GM21526 (cell line): ENCODE measurements around the gene PRR23A.
"Not testable (repeated sequence)": the region's sequence is repeated elsewhere in the genome, so short reads cannot be mapped to it uniquely, and the experiment has no call there.

Experiments
- ATAC-seq: cut with Tn5 transposase; IDR thresholded peaks from one replicate; pipeline ENCODE4 v1.9.1; 2021; ENCODE audit warnings: moderate library complexity; ENCODE audit not compliant: unreplicated experiment, low FRiP score

PRR23A gene

DNA sequence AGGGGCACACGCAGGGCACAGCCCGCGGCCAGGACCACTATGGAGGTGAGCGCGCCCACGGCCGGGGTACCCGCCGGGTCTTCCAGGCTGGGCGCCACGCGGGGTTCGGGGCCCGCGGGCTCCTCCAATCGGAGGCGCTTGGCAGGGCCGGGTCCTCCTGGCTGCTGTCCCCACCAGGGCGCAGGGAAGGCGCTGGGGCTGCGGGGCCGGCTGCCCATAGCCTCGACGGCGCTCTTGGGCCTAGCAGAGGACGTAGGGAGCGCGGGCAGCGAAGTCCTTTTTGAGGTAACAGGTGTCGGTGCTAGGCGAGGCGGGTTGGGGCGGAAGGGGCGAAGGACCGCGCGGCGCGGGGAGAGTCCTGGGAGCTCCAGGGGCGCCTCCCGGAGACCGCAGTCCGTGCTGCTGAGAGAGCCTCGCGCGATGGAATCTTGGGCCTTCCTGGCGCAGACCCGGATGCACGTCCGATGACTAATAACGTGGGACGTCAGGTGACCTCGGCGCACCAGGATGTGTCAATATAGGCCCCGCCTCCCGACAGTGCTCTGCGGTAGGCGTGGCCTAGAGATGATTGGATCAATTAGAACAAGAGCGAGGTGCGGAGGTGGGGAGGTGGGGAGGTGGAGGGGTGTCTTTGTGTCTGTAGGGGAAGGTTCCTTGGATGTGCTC lies at the start of gene PRR23A:
PRR23A (minus strand) TSS at position 218 of the 666 bp plus-strand sequence; CDS start at position 218, 0 bp downstream.
- ATAC-seq, result no peak

DNA sequence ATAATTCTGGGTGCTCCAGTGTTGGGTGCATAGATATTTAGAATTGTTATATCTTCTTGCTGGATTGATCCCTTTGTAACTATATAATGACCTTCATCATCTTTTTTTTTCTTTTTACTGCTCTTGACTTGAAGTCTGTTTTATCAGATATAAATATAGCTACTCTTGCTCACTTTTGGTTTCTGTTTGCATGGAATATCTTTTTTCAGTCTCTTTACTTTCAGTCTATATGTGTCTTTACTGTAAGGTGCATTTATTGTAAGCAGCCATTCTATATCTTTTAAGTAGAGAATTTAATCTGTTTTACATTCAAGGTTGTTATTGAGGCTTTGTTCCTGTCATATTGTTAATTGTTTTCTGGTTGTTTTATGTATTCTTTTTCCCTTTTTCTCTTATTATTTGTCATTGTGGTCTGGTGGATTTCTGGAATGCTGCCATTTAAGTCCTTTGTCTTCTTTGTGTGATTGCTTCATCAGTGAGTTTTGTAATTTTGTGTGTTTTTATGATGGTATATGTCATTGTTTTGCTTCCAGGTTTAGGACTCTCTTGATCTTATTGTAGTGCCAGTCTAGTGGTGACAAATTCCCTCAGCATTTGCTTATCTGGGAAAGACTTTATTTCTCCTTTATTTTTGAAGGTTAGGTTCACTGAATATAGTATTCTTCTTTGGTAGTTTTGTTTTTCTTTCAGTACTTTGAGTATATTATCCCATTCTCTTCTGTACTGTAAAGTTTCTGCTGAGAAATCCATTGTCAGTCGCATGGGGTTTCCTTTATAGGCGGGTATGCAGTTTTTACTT lies 46.9 kb upstream of the PRR23A start:
- no peak for ATAC-seq

DNA sequence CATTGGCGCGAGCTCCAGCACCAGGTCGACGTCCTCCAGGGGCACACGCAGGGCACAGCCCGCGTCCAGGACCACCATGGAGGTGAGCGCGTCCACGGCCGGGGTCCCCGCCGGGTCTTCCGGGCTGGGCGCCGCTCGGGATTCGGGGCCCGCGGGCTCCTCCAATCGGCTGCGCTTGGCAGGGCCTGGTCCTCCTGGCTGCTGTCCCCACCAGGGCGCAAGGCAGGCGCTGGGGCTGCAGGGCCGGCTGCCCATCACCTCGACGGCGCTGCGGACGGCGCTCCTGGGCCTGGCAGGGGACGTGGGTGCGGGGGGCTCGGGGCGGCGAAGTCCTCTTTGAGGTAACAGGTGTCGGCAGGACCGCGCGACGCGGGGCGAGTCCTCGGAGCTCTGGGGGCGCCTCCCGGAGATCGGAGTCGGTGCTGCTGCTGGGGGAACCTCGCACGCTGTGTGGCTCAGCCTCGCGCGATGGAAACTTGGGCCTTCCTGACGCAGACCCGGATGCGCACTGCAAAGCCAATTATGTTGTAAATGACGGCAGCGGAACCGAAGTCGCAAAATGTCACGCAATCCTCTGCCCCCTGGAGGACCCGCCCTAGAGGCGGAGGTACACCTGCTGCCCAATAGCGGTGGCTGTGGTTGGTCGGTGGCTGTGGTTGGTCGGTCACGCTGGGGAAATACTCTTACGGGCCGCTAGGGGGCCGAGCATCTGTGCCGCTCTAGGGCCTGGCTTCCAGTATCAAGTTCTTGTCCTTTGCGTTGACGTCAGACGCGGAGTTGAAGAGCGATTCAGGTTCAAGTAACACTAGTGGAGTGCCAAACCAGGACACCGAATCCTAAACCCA lies 38.5 kb upstream of the PRR23A start, which contains the start of gene PRR23C:
PRR23C (minus strand) TSS at position 527 of the 845 bp plus-strand sequence; CDS start at position 255, 272 bp downstream.
- ATAC-seq, result no peak

DNA sequence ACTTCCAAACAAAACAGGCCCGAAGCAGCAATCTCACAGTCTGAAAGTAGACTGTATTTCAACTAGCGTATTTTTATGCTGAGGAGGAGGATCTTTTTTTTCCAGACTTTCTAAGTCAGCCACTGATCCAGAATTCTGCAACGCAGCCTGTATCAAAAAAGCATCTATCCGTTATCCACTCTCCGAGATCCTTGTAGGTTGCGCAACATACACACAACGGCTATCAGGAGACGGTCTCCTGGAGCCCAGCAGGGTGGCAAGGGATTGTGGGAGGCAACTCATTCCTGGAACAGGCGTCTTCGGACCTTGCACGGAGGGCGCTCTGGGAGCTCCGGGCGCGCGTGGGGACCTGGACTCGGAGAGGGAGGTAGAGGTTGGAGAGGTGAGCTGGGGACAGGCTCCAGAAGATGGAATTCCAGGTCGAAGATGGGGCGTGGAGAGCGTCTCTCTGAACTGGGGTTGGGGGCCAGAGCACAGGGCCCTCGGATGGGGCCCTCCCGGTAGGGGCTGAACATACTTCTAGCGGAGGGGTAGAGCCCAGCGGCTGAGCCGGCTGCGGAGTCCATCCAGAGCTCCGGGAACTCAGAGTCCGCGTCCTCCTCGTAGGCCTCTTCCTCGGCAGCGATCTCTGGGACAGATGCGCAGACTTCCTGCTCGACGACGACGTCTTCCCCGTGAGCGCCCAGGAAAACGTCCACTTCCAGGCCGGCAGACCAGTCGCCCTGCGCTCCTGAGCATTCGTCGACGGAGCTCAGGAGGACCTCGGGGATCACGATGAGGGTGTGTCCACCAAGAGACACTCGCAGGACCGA lies 37.7 kb upstream of the PRR23A start:
- ATAC-seq, result no peak

DNA sequence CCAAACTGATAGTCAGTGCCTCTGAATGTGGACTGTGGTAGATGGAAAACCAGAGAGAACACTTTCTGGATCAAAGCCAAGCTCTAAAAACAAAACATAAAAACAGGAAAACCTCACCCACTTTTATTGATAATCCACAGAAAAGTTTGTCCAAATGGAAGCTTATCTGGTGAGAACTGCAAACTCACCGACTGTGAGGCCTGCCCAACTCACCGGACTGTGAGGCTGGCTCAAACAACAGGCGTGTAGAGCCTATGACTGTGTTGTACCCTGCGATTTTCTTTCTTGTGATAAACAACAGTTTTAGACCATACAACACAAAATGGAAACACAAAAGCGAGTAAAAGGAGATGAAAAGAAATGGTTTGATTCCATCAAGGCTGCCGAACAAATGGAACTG lies 31.4 kb upstream of the PRR23A start:
- no peak for ATAC-seq

DNA sequence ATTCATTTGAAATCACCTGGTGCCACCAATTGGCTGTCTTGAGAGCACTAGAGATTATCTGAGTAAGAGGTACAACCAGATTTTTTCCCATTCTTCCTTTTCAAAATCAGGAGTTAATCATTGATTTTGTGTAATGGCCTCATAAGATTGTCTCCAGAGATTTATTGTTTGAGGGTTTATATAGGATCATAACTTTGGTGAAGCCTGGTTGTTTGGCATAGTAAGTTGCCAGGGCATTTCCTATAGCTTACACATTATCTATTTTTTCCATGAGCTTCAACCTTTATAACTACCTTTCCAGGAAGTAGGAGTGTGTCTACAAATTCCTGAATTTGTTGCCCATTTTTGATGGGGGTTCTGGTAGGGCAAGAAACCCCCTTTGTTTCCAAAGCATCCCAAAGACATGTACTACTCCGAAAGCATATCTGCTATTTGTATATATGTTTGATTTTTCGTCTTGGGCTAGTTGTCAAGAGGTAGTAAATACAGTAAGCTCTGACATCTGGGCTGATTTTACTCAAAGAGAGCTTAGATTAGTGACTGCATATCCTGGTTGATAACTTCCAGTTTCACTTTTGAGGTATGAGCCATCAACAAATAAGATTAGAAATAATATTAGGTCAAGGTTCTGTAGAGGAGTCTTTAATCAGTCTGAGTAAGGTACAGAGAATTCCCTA lies 26.4 kb upstream of the PRR23A start:
- no peak for ATAC-seq

DNA sequence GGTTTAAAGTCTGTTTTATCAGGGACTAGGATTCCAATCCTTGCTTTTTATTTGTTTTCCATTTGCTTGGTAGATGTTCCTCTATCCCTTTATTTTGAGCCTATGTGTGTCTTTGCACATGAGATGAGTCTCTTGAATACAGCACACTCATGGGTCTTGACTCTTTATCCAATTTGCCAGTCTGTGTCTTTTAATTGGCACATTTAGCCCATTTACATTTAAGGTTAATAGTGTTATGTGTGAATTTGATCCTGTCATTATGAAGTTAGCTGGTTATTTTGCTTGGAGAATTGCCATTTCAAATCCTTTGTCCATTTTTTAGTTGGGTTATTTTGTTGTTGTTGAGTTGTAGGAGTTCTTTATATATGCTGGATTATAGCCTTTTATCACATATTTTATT lies 24.5 kb upstream of the PRR23A start:
- not testable (repeated sequence) for ATAC-seq

DNA sequence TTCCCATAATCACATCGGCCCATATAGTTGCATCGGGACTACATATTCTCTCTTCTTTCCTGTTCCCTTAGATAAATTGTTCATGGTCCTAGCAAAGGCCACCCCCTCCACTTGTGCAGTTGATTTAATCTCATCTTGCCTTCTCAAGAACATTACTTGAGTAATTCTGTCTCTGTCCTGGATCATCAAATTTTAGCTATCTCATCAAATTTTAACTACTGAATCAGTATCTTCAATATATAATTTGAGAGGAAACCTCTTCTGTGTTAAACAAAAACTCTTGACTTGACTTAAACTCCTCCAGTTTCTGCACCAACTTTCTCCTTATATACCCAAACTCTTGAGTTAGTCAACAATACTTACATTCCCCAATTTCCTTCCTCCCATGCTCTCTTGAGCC lies 18.9 kb upstream of the PRR23A start:
- ATAC-seq, result no peak

DNA sequence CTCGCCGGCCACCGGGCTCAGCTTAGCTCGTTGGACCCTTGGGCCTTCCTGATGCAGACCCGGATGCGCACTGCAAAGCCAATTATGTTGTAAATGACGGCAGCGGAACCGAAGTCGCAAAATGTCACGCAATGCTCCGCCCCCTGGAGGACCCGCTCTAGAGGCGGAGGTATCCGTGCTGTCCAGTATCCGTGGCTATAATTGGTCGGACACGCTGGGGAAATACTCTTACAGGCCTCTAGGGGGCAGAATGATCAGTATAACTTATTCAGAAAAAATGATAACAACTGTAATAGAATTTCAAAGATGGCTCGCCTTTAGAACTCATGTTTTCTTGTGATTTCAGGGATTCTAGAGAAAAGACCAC lies 14.8 kb upstream of the PRR23A start, which contains the start of gene PRR23B:
PRR23B (minus strand) TSS at position 59 of the 367 bp plus-strand sequence. CDS start 265 bp downstream, outside the sequence.
- no peak for ATAC-seq

DNA sequence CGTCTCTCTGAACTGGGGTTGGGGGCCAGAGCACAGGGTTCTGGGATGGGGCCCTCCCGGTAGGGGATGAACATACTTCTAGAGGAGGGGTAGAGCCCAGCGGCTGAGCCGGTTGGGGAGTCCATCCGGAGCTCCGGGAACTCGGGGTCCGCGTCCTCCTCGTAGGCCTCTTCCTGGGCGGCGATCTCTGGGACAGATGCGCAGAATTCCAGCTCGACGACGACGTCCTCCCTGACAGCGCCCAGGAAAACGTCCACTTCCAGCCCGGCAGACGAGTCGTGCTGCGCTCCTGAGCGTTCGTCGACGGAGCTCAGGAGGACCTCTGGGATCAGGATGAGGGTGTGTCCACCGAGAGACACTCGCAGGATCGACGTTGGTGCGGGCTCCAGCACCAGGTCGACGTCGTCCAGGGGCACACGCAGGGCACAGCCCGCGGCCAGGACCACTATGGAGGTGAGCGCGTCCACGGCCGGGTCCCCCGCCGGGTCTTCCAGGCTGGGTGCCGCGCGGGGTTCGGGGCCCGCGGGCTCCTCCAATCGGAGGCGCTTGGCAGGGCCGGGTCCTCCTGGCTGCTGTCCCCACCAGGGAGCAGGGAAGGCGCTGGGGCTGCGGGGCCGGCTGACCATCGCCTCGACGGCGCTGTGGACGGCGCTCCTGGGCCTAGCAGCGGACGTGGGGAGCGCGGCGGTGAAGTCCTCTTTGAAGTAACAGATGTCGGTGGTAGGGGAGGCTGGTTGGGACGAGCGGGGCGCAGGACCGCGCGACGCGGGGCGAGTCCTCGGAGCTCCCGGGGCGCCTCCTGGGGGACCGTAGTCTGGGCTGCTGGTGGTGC lies 14.2 kb upstream of the PRR23A start:
- ATAC-seq, result no peak

DNA sequence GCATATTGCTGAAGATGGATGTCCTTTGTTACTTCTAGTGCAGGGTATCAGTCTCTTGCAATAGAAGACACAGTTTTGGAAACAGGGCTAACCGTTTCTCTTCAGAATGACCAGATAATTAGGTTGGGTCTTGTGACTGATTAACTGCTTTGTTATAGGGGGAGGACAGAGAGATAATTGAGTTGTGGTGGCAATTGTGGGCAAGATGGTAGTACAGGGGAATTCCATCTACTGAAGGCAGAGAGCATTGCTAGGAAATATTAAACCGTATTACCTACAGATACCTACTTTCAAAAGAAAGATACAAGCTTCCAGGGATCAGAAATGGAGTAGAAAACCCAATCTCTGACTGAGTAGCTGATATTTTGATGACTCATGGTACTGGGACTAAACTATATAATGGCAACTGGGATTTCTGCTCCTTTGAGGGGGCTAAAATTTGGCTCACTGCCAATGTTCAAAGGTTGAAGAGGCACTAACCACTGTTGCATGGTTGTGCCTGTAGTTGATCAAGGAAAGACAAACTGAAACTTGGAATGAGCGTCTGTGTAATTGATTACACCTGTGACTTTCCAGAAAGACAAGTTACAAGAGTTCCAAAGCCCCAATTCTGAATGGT lies 10.5 kb upstream of the PRR23A start:
- ATAC-seq, result no peak

DNA sequence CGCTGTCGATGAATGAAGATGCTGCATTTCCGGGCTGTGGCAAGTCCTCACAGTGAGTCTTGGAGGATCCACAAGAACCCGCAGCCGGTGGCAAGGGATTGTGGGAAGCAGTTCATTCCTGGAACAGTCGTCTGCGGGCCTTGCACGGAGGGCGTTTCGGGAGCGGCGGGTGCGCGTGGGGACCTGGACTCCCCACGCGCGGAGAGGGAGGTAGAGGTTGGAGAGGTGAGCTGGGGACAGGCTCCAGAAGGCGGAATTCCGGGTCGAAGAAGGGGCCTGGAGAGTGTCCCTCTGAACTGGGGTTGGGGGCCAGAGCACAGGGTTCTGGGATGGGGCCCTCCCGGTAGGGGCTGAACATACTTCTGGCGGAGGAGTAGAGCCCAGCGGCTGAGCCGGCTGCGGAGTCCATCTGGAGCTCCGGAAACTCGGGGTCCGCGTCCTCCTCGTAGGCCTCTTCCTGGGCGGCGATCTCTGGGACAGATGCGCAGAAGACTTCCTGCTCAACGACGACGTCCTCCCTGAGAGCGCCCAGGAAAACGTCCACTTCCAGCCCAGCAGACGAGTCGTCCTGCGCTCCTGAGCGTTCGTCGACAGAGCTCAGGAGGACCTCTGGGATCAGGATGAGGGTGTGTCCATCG lies 593 bp downstream of the PRR23A start:
- no peak for ATAC-seq

DNA sequence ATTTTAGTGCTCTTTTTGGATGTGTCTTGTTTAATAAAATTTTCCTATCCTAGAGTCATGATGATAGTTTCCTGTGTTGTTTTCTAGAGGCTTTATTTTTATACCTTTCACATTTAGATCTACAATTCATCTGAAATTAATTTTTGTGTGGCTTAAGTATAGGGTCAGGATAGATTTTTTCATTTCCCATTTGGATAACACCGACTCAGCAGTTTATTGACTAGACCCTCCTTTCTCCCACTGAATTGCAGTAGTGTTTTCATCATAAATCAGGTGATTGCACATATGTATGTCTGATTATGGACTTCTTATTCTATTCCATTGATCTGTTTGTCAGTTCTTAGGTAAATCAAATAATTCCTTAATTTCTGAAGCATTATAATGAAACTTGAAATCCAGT lies 10.4 kb downstream of the PRR23A start:
- ATAC-seq, result no peak

DNA sequence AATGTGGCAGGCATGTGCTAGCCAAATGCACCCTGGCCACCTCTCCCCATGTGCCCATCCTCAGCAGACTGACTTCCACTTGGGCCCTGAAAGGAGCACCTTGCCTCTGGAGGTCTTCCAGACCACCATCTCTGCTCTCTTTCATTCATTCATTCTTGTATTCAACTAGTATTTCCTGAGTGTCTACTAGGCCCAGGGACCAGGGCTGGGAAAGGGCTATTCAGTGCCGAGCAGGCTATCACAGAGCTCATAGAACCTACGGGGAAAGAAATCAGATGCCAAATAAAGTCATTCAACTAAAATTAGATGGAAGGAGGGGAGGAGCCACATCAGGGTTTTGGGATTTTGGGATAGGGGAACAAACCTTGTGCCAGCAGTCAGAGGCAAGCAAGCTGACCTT lies 18.9 kb downstream of the PRR23A start:
- ATAC-seq, result no peak

DNA sequence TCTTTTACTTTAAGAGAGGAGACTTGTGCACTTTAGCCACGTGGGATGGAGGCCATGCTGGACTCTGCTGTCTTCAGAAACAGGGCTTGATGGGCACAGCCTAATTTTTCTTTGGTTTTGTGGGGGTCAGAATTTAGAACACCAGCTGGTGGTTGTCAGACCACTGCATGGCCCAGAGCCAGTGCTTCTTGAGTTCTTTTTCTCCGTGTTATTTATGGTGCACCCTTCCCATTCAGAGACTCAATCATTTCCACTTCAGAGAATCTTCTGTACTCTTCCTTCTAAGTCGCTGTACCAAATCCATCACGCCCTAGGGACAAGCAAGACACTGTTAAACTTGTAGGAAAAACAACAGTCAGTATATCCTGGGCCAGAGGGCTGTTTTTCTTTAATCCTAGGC lies 20.1 kb downstream of the PRR23A start:
- no peak for ATAC-seq

DNA sequence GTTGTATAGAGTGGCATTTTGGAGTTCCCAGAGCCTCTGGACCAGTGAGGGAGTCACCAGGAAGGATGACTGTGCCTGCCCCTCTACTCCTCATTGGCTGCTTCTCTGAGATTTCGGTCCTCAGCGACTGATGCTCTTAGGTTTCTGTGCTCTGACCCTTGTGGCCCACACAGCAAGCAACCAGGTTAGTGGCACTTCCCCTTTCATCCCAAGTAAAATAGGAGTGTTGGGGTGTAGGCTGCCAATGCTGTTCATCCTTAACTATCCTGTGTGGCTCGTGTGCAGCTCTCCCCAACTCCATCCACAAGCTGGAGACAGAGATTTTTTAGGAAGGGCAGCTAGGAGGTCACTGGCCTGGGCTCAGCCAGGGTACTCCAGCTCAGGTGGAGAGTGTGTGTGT lies 21.3 kb downstream of the PRR23A start:
- no peak for ATAC-seq

DNA sequence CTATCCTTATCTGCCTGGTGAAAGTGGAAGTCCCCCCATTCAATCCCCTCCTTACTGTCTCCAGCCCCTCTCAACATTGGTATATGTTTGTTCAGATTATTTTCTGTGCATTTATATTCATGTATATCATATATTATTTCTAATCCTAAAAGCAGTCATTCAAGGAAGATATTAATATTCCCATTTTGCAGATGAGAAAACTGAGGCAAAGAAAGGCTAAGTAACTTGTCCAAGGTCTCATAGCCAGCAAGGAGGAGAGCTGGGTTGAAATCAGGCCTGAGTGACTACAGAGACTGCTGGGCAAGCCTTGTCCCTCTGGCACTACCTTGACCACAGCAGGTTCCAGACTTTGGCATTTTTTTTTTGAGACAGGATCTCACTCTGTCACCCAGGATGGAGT lies 30.0 kb downstream of the PRR23A start:
- no peak for ATAC-seq

DNA sequence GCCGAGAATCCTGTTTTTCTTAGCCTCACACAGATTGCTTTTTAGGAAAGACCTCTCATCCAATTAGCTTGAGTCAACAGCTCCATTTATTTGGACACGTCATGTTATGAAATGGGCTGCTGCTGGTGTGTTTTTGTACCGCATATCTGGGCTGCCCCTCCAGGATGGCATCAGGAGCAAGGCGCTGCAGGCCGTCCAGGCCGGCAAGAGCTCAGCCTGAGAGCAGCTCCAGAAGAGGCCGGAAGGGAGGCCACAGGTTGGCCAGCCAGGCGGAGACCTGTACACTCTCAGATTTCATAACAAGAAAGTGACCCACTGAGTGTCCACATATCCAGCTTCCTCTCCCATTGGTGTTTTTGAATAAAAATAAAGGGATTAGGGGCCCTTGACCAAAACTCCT lies 30.7 kb downstream of the PRR23A start:
- no peak for ATAC-seq
